WTC11 (cell line): ENCODE results near the gene SLC31A1. TPM values are rescaled to one million over a fixed set of nuclear protein-coding genes. Genes with fewer than 3 reads are reported as not detected.
A peak's percentile ranks its signal among the peaks of the same experiment; 100 is the strongest.

Experiments
- ATAC-seq: fragments of 200-7000 bp; cut with Tn5 transposase; 2 replicates; pipeline ENCODE4 v1.10.0; 2021; ENCODE audit warnings: mild to moderate bottlenecking, moderate library complexity
- CTCF ChIA-PET: fragments of 300-600 bp; sonication (Branson Sonifier 250); formaldehyde crosslinking; loops from one replicate; lab custom pipeline; 2021; ENCODE audit warnings: antibody characterized with exemption; lab: Charles Lee
- POLR2A ChIA-PET: fragments of 350-600 bp; sonication (Branson Sonifier 250); formaldehyde crosslinking; loops from one replicate; lab custom pipeline; 2021; ENCODE audit warnings: antibody characterized with exemption; lab: Charles Lee
- DNase-seq: peaks from one replicate; pipeline ENCODE4 v3.0.0; 2021; ENCODE audit warnings: low spot score
- H3K27ac Mint-ChIP-seq: 2 replicates; pipeline ENCODE4 v1.8.0; 2021; ENCODE audit warnings: mixed read lengths
- H3K27me3 Mint-ChIP-seq: 2 replicates; pipeline ENCODE4 v1.8.0; 2021; ENCODE audit warnings: low read depth, mild to moderate bottlenecking, moderate library complexity, mixed read lengths
- H3K36me3 Mint-ChIP-seq: 2 replicates; pipeline ENCODE4 v1.8.0; 2021; ENCODE audit warnings: mixed read lengths
- H3K4me1 Mint-ChIP-seq: 2 replicates; pipeline ENCODE4 v1.8.0; 2022; ENCODE audit warnings: mixed read lengths
- H3K4me3 Mint-ChIP-seq: 2 replicates; pipeline ENCODE4 v1.8.0; 2021; ENCODE audit warnings: mild to moderate bottlenecking, moderate library complexity, mixed read lengths
- H3K9me3 Mint-ChIP-seq: 2 replicates; pipeline ENCODE4 v1.8.0; 2021; ENCODE audit warnings: mixed read lengths
- CREM ChIP-seq: sonication (generic); formaldehyde crosslinking; IDR thresholded peaks from 2 replicates; pipeline ENCODE4 v1.8.1; 2022; ENCODE audit warnings: mild to moderate bottlenecking, missing genetic modification reagents, moderate library complexity
- FOXJ3 ChIP-seq: sonication (generic); formaldehyde crosslinking; IDR thresholded peaks from 2 replicates; pipeline ENCODE4 v1.9.0; 2021; ENCODE audit warnings: missing genetic modification reagents, mild to moderate bottlenecking, borderline replicate concordance
- NFYB ChIP-seq: sonication (generic); formaldehyde crosslinking; conservative IDR thresholded peaks from 2 replicates; pipeline ENCODE4 v1.8.0; 2022; ENCODE audit warnings: low read depth, missing genetic modification reagents
- NR3C1 ChIP-seq: sonication (generic); formaldehyde crosslinking; conservative IDR thresholded peaks from 2 replicates; pipeline ENCODE4 v1.8.1; 2023; ENCODE audit warnings: low read depth, mild to moderate bottlenecking, missing genetic modification reagents
- OVOL2 ChIP-seq: fragments of 250-450 bp; sonication (Bioruptor Pico); IDR thresholded peaks from 2 replicates; pipeline ENCODE4 v1.9.0; 2021; ENCODE audit warnings: mild to moderate bottlenecking, borderline replicate concordance
- PRRX2 ChIP-seq: fragments of 250-450 bp; sonication (Bioruptor Pico); IDR thresholded peaks from 2 replicates; pipeline ENCODE4 v1.8.0; 2021; ENCODE audit warnings: mild to moderate bottlenecking
- SMAD3 ChIP-seq: sonication (generic); formaldehyde crosslinking; IDR thresholded peaks from 2 replicates; pipeline ENCODE4 v1.8.0; 2022; ENCODE audit warnings: missing genetic modification reagents, mild to moderate bottlenecking, borderline replicate concordance
- SOX15 ChIP-seq: fragments of 250-450 bp; sonication (Bioruptor Pico); IDR thresholded peaks from 2 replicates; pipeline ENCODE4 v1.9.0; 2021; ENCODE audit warnings: mild to moderate bottlenecking
- TEAD4 ChIP-seq: sonication (generic); formaldehyde crosslinking; IDR thresholded peaks from 2 replicates; pipeline ENCODE4 v1.8.0; 2022; ENCODE audit warnings: mild to moderate bottlenecking, missing genetic modification reagents
- ZNF396 ChIP-seq: fragments of 250-450 bp; sonication (Bioruptor Pico); IDR thresholded peaks from 2 replicates; pipeline ENCODE4 v1.8.0; 2021; ENCODE audit warnings: mild to moderate bottlenecking, moderate library complexity, borderline replicate concordance
- total RNA-seq: library from RNA; stranded (reverse); gene quantifications from 3 replicates; pipeline ENCODE4 v1.2.3, GENCODE V29; 2021
- TF ChIP-seq, protein P1 (sequence below): fragments of 250-450 bp; sonication (Bioruptor Pico); conservative IDR thresholded peaks from 2 replicates; pipeline ENCODE4 v1.9.0; 2021; ENCODE audit warnings: mild to moderate bottlenecking
- TF ChIP-seq, protein P2 (sequence below): sonication (generic); formaldehyde crosslinking; IDR thresholded peaks from 2 replicates; pipeline ENCODE4 v1.8.1; 2022; ENCODE audit warnings: low read depth, missing genetic modification reagents, borderline replicate concordance
- TF ChIP-seq, protein P3 (sequence below): fragments of 200-600 bp; IDR thresholded peaks from 2 replicates; pipeline ENCODE4 v1.8.0; 2022; ENCODE audit warnings: antibody characterized with exemption
- TF ChIP-seq, protein P4 (sequence below): sonication (generic); formaldehyde crosslinking; IDR thresholded peaks from 2 replicates; pipeline ENCODE4 v1.8.1; 2023; ENCODE audit warnings: mild to moderate bottlenecking, missing genetic modification reagents, moderate library complexity

The SLC31A1 gene
- total RNA-seq, 1 experiment from 2014 or later, result 43.9 TPM

- TF ChIP-seq, protein P1, sequence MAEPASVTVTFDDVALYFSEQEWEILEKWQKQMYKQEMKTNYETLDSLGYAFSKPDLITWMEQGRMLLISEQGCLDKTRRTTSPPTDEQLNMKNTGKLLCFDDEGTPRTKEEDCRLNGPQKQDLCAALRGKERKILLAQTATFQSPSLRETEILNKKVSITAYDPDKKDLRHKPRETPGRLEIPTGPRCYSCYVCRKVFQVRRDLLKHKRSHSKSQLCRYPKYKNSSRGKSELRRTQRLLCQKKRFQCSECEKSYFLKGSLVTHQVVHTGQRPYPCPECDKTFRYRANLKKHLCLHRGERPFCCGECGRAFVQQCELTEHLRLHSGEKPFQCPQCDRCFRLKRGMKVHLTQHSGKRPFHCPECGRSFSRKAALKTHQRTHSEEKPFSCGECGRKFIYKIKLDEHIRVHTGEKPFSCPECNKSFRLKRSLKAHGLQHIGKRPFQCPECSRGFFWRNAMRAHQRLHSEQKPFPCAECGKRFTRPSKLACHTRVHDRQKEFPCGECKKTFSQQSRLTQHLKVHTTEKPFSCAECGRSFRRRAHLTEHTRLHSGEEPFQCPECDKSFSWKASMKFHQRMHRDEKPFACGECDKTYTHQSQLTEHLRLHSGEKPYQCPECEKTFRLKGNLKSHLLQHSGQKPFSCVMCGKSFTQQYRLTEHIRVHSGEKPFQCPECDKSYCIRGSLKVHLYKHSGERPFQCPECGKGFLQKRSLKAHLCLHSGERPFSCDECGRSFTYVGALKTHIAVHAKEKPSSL (CRISPR knock-in tag), result no peak
- TF ChIP-seq NR3C1, result no peak
Measured at GRCh38 chr9:113267911-113268566, 46.7 kb downstream of the SLC31A1 start (continued).

DNA sequence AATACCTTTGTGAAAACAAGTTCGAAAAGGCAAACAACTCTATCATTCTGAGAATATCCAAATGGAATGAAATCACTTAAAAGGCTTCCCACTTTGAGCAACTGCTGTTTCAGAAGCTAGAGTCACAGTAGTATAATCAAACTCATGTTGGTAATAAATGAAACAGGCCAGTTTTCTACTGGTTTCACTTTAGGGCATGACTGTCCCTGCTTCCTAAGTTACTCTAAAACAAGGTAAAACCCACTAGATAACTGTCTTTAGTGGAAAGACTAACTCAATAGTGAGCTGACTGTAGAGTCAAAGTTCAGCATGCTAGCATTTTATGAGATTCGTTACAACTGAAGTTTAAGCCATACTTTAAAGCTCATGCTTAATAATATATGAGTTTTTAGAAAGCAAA lies 48.0 kb downstream of the SLC31A1 start:
- no peak overlapping the region for H3K4me3 Mint-ChIP-seq
- no peak for TF ChIP-seq NFYB
- no peak for TF ChIP-seq SMAD3 (CRISPR knock-in tag)
- no peak for TF ChIP-seq PRRX2 (CRISPR knock-in tag)
- no peak for TF ChIP-seq CREM (CRISPR knock-in tag)
- no peak for TF ChIP-seq ZNF396 (CRISPR knock-in tag)
- DNase-seq (no peak), ATAC-seq (no peak)
- H3K4me1 Mint-ChIP-seq, result peaks cover 4% of the 10 kb centered on the region
- POLR2A ChIA-PET, result no interaction called here
- no peaks in the 10 kb centered on the region for H3K9me3 Mint-ChIP-seq
- CTCF ChIA-PET, result no interaction called here
- H3K36me3 Mint-ChIP-seq, result peaks cover 37% of the 10 kb centered on the region
- H3K27ac Mint-ChIP-seq, result no peak overlapping the region
- no peaks in the 10 kb centered on the region for H3K27me3 Mint-ChIP-seq

- ATAC-seq (no peak), DNase-seq (no peak)
- no peak for TF ChIP-seq PRRX2 (CRISPR knock-in tag)
- no peak for TF ChIP-seq SOX15
- no peak for TF ChIP-seq TEAD4 (CRISPR knock-in tag)
- no peak for TF ChIP-seq FOXJ3 (CRISPR knock-in tag)
- CTCF ChIA-PET, result no interaction called here
- Mint-ChIP-seq H3K27me3 (no peaks in the 10 kb centered on the region), H3K4me1 (peaks cover 4% of the 10 kb centered on the region), H3K36me3 (peaks cover 37% of the 10 kb centered on the region), H3K4me3 (no peak overlapping the region), H3K27ac (no peak overlapping the region), H3K9me3 (no peaks in the 10 kb centered on the region)
- POLR2A ChIA-PET, result no interaction called here
Measured at GRCh38 chr9:113269871-113270270, 48.5 kb downstream of the SLC31A1 start.

- CTCF ChIA-PET, result interaction anchor here (0.7 to 3.6 kb wide), 23 partner anchors 13 to 1258 kb away, joined by 3 to 38 read pairs (median 7); partner anchors contain the start of genes ALAD, BSPRY, C9orf43 and FKBP15
- peaks cover 49% of the 10 kb centered on the region for H3K36me3 Mint-ChIP-seq
- TF ChIP-seq, protein P2, sequence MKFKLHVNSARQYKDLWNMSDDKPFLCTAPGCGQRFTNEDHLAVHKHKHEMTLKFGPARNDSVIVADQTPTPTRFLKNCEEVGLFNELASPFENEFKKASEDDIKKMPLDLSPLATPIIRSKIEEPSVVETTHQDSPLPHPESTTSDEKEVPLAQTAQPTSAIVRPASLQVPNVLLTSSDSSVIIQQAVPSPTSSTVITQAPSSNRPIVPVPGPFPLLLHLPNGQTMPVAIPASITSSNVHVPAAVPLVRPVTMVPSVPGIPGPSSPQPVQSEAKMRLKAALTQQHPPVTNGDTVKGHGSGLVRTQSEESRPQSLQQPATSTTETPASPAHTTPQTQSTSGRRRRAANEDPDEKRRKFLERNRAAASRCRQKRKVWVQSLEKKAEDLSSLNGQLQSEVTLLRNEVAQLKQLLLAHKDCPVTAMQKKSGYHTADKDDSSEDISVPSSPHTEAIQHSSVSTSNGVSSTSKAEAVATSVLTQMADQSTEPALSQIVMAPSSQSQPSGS (CRISPR knock-in tag), result no peak
- TF ChIP-seq OVOL2, result no peak
- TF ChIP-seq, protein P3, sequence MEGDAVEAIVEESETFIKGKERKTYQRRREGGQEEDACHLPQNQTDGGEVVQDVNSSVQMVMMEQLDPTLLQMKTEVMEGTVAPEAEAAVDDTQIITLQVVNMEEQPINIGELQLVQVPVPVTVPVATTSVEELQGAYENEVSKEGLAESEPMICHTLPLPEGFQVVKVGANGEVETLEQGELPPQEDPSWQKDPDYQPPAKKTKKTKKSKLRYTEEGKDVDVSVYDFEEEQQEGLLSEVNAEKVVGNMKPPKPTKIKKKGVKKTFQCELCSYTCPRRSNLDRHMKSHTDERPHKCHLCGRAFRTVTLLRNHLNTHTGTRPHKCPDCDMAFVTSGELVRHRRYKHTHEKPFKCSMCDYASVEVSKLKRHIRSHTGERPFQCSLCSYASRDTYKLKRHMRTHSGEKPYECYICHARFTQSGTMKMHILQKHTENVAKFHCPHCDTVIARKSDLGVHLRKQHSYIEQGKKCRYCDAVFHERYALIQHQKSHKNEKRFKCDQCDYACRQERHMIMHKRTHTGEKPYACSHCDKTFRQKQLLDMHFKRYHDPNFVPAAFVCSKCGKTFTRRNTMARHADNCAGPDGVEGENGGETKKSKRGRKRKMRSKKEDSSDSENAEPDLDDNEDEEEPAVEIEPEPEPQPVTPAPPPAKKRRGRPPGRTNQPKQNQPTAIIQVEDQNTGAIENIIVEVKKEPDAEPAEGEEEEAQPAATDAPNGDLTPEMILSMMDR, result peak; percentile 57
- TF ChIP-seq, protein P4, sequence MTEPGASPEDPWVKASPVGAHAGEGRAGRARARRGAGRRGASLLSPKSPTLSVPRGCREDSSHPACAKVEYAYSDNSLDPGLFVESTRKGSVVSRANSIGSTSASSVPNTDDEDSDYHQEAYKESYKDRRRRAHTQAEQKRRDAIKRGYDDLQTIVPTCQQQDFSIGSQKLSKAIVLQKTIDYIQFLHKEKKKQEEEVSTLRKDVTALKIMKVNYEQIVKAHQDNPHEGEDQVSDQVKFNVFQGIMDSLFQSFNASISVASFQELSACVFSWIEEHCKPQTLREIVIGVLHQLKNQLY, result no peak
- TF ChIP-seq, all 79 proteins: peak for 1
- POLR2A ChIA-PET, result interaction anchor here (0.6 to 1.6 kb wide), 9 partner anchors 53 to 383 kb away, joined by 3 to 11 read pairs (median 4); partner anchors contain the start of genes C9orf43, FKBP15, POLE3 and SLC31A1
- H3K9me3 Mint-ChIP-seq, result no peaks in the 10 kb centered on the region
- peaks cover 7% of the 10 kb centered on the region for H3K4me1 Mint-ChIP-seq
- no peak for DNase-seq
- peak overlapping the region; percentile 88; the same call in 1 of the 2 replicates for H3K27ac Mint-ChIP-seq
- ATAC-seq, result no peak; the same call in 1 of the 2 replicates
- H3K4me3 Mint-ChIP-seq, result no peak overlapping the region
- H3K27me3 Mint-ChIP-seq, result no peaks in the 10 kb centered on the region
Measured at GRCh38 chr9:113274474-113275156, 53.3 kb downstream of the SLC31A1 start.
